GM15510 (cell line): ENCODE measurements around the gene ADGRD1.

ENCODE experiments used
- POLR2A ChIP-seq: IDR thresholded peaks from 3 replicates; pipeline ENCODE4 v1.6.1; 2011; ENCODE audit warnings: borderline replicate concordance; ENCODE audit not compliant: insufficient read length; ENCODE audit errors: extremely low read depth

ADGRD1 gene

GRCh38 chr12:131050463-131051154, 96.9 kb downstream of the ADGRD1 start:
- TF ChIP-seq POLR2A = no peak

GRCh38 chr12:131051155-131051473, 97.4 kb downstream of the ADGRD1 start:
- TF ChIP-seq POLR2A = no peak

- no peak for TF ChIP-seq POLR2A
Measured at GRCh38 chr12:131052063-131052781, 98.5 kb downstream of the ADGRD1 start.

GRCh38 chr12:131052929-131053328, 99.2 kb downstream of the ADGRD1 start:
- no peak for TF ChIP-seq POLR2A

- no peak for TF ChIP-seq POLR2A
Measured at GRCh38 chr12:131053567-131053966, 99.9 kb downstream of the ADGRD1 start.

- no peak for TF ChIP-seq POLR2A
Measured at GRCh38 chr12:131054345-131055092, 100.8 kb downstream of the ADGRD1 start.

- TF ChIP-seq POLR2A = no peak
Measured at GRCh38 chr12:131055093-131055465, 101.4 kb downstream of the ADGRD1 start.

- TF ChIP-seq POLR2A = no peak
Measured at GRCh38 chr12:131055596-131056233, 102.0 kb downstream of the ADGRD1 start.

- TF ChIP-seq POLR2A = no peak
Measured at GRCh38 chr12:131056626-131057025, 102.9 kb downstream of the ADGRD1 start.

- TF ChIP-seq POLR2A = no peak
Measured at GRCh38 chr12:131057211-131057721, 103.6 kb downstream of the ADGRD1 start.

- no peak for TF ChIP-seq POLR2A
Measured at GRCh38 chr12:131057722-131058515, 104.2 kb downstream of the ADGRD1 start.

DNA sequence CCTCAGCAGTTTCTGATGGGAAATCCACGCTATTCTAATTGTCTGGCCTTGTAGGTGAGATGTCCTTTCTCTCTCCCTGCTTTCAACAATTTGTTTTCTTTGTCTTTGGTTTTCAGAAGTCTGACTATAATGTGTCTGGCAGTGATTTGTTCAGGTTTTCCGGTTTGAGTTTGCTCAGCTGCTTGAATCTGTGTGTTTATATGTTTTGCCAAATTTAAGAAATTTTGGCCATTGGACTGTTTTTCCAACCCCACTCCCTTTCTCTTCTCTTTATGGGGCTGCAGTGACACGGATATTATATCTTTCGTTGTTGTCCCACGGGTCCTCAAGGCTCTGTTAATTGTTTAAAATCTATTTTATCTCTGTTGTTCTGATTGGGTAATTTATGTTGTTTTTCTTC, 105.0 kb downstream of the ADGRD1 start:
- no peak for TF ChIP-seq POLR2A

DNA sequence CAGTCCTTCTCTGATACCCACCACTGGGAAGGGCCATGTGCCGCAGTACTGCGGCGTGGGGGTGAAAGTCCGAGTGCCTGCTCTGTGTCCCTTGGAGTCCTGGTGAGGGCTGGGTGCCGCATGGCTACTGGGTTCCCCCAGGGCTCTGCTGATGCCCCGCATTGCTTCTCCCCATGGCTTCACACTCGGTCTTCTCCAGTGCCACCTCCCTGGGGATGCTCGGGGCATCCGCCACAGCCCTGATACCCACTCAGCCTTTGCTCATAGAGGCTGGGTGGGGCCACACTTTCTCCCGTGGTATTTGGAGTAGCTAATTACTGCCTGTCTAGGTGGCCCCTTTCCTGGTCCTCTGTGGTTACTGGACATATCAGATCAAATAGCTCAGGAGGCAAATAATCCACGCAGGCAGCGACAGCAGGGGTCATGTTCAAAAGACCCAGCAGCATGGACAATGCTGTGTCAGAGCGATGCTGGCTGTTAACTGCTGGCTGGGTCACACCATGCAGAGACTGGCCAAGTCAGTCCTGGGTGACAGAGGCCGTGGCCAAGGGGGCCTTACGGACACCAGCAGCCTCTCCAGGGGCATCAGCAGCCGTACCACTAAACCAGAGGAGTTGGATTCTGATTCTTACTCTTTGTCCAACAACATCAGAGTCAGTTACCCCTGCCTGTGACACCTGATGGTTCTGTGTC, 106.5 kb downstream of the ADGRD1 start:
- no peak for TF ChIP-seq POLR2A
